HEK293T (cell line): ENCODE data around the gene OTUD4.

Experiments
- ARNT ChIP-seq: fragments of 450-650 bp; IDR thresholded peaks from 2 replicates; pipeline ENCODE4 v1.6.1; 2017; ENCODE audit warnings: mild to moderate bottlenecking
- ELF4 ChIP-seq: fragments of 450-650 bp; IDR thresholded peaks from 2 replicates; pipeline ENCODE4 v1.6.1; 2017; ENCODE audit warnings: antibody characterized with exemption
- FOXA1 ChIP-seq: fragments of 450-650 bp; IDR thresholded peaks from 2 replicates; pipeline ENCODE4 v1.6.1; 2016; ENCODE audit warnings: mild to moderate bottlenecking
- FOXK2 ChIP-seq: fragments of 450-650 bp; IDR thresholded peaks from 2 replicates; pipeline ENCODE4 v1.6.1; 2016; ENCODE audit warnings: mild to moderate bottlenecking
- FOXM1 ChIP-seq: fragments of 450-650 bp; IDR thresholded peaks from 2 replicates; pipeline ENCODE4 v1.6.1; 2017; ENCODE audit warnings: mild to moderate bottlenecking, borderline replicate concordance
- LEF1 ChIP-seq: fragments of 450-650 bp; IDR thresholded peaks from 2 replicates; pipeline ENCODE4 v1.6.1; 2017; ENCODE audit warnings: mild to moderate bottlenecking, borderline replicate concordance
- NFRKB ChIP-seq: fragments of 450-650 bp; IDR thresholded peaks from 2 replicates; pipeline ENCODE4 v1.6.1; 2016; ENCODE audit warnings: mild to moderate bottlenecking, moderate library complexity
- SP1 ChIP-seq: fragments of 450-650 bp; IDR thresholded peaks from 2 replicates; pipeline ENCODE4 v1.6.1; 2017
- SUZ12 ChIP-seq: fragments of 450-650 bp; IDR thresholded peaks from 2 replicates; pipeline ENCODE4 v1.6.1; 2016; ENCODE audit warnings: mild to moderate bottlenecking
- ZNF384 ChIP-seq: fragments of 450-650 bp; IDR thresholded peaks from 2 replicates; pipeline ENCODE4 v1.6.1; 2016
- TF ChIP-seq, protein P1 (sequence below): fragments of 450-650 bp; IDR thresholded peaks from 2 replicates; pipeline ENCODE4 v1.6.1; 2016

DNA sequence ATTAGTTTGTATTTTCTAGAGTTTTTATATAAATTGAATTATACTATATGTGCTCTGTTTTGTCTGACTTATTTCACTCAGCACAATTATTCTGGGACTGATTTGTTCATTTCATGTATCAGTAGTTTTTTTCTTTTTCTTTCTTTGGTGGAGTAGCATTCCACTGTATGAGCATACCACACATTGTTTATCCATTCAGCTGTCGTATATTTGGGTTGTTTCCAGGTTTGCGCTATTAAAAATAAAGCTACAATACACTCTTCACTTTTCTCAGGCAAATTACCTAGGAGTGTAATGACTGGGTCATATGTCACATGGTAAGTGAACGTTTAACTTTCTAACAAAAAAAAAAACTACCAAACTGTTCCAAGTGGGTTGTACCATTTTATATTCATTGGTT, 9.6 kb upstream of the OTUD4 start:
- TF ChIP-seq NFRKB = no peak
- TF ChIP-seq LEF1 = no peak
- TF ChIP-seq FOXK2 = no peak
- no peak for TF ChIP-seq FOXM1
- no peak for TF ChIP-seq ARNT
- TF ChIP-seq, protein P1, sequence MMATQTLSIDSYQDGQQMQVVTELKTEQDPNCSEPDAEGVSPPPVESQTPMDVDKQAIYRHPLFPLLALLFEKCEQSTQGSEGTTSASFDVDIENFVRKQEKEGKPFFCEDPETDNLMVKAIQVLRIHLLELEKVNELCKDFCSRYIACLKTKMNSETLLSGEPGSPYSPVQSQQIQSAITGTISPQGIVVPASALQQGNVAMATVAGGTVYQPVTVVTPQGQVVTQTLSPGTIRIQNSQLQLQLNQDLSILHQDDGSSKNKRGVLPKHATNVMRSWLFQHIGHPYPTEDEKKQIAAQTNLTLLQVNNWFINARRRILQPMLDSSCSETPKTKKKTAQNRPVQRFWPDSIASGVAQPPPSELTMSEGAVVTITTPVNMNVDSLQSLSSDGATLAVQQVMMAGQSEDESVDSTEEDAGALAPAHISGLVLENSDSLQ = no peak
- TF ChIP-seq SP1 = no peak
- no peak for TF ChIP-seq ELF4
- no peak for TF ChIP-seq ZNF384
- TF ChIP-seq FOXA1 = no peak
- no peak for TF ChIP-seq SUZ12
